Esophagus squamous epithelium (tissue), 4 donors: ENCODE data around the gene TOPAZ1.

Source experiments
- CTCF ChIP-seq, 6 experiments: fragments of 450-650 bp in 4 of 6; fragments of 200-600 bp in 2 of 6; sonication (generic) in 2 of 6; IDR thresholded peaks; one replicate each; pipeline ENCODE4 v1.5.1; 2016 to 2019; ENCODE audit warnings: antibody characterized with exemption in 6 of 6, mild to moderate bottlenecking in 4 of 6, moderate library complexity in 4 of 6
- POLR2A ChIP-seq, 4 donors: fragments of 450-650 bp; IDR thresholded peaks; one replicate each; pipeline ENCODE4 v1.6.1; 2017; ENCODE audit warnings: antibody characterized with exemption in 4 of 4, mild to moderate bottlenecking in 4 of 4, moderate library complexity in 3 of 4

- TF ChIP-seq CTCF (IDR thresholded peaks at IDR 0.05): no peak
- no peak for TF ChIP-seq POLR2A (IDR thresholded peaks at IDR 0.05)
These were observed 17.7 kb downstream of the TOPAZ1 start for GRCh38 chr3:44259404-44259803.
